Endothelial cell of umbilical vein (primary cell): ENCODE measurements around the gene NLRP13.

Experiments used
- CTCF ChIP-seq, 2 donors: IDR thresholded peaks; 1 replicate in 1 of 2; 2 replicates in 1 of 2; pipeline ENCODE4 v1.5.1; 2011; ENCODE audit warnings: low read length in 2 of 2, mild to moderate bottlenecking in 2 of 2, moderate library complexity in 2 of 2, control low read depth in 1 of 2, inconsistent platforms in 1 of 2, low read depth in 1 of 2; ENCODE audit not compliant: insufficient read depth in 1 of 2; ENCODE audit errors: extremely low read depth in 1 of 2
- EZH2 ChIP-seq: IDR thresholded peaks from 2 replicates; pipeline ENCODE4 v1.6.1; 2012; ENCODE audit warnings: borderline replicate concordance, low read depth, mild to moderate bottlenecking, moderate library complexity, low read length, inconsistent platforms; ENCODE audit not compliant: severe bottlenecking
- FOS ChIP-seq: IDR thresholded peaks from 2 replicates; pipeline ENCODE4 v1.6.1; 2011; ENCODE audit warnings: mild to moderate bottlenecking, low read length, moderate library complexity, borderline replicate concordance; ENCODE audit not compliant: insufficient read depth
- MAX ChIP-seq: IDR thresholded peaks from 2 replicates; pipeline ENCODE4 v1.6.1; 2011; ENCODE audit not compliant: insufficient read depth, insufficient read length
- POLR2A ChIP-seq: IDR thresholded peaks from 2 replicates; pipeline ENCODE4 v1.6.1; 2012; ENCODE audit warnings: low read depth, mild to moderate bottlenecking, control low read depth, low read length
- POLR2AphosphoS5 ChIP-seq: IDR thresholded peaks from 2 replicates; pipeline ENCODE4 v1.6.1; 2012; ENCODE audit warnings: low read depth, mild to moderate bottlenecking, control low read depth, low read length, moderate library complexity; ENCODE audit not compliant: insufficient read depth

- no peak for TF ChIP-seq CTCF (IDR thresholded peaks at IDR 0.05; ENCODE audit: extremely low read depth in 1 of 2, insufficient read depth in 1 of 2, low read depth in 1 of 2, low read length in 2 of 2)
- TF ChIP-seq FOS: no peak
- TF ChIP-seq EZH2: no peak
- TF ChIP-seq MAX: no peak
- TF ChIP-seq POLR2A: no peak
- no peak for TF ChIP-seq POLR2AphosphoS5
These were observed 8.2 kb upstream of the NLRP13 start for GRCh38 chr19:55940306-55940705.
